Keratinocyte (primary cell): ENCODE data around the gene NDUFA7. TPM values are rescaled to one million over a fixed set of nuclear protein-coding genes. Genes with fewer than 3 reads are reported as not detected.

Experiments
- DNase-seq: peaks from one replicate; pipeline ENCODE4 v3.0.0-alpha.2; 2011; ENCODE audit warnings: low read depth, missing footprints, low spot score
- FAIRE-seq: peaks from 2 replicates; lab custom pipeline; 2011; peaks lifted over from hg19 to GRCh38; lab: Jason Lieb, UNC
- H2AFZ ChIP-seq: 2 replicates; pipeline ENCODE4 v1.6.0; 2012; ENCODE audit warnings: low read length, control low read depth, inconsistent platforms; ENCODE audit not compliant: control insufficient read depth
- H3K27ac ChIP-seq: 2 replicates; pipeline ENCODE4 v1.5.1; 2011; ENCODE audit warnings: low read length; ENCODE audit not compliant: control insufficient read depth, insufficient read depth
- H3K27me3 ChIP-seq: 3 replicates; pipeline ENCODE4 v1.6.0; 2011; ENCODE audit warnings: low read length; ENCODE audit not compliant: control insufficient read depth, insufficient read depth; ENCODE audit errors: extremely low read depth
- H3K36me3 ChIP-seq, 2 experiments: 2 replicates in 1 of 2; 3 replicates in 1 of 2; pipeline ENCODE4 v1.5.1; 2011; ENCODE audit warnings: low read length in 2 of 2, mild to moderate bottlenecking in 1 of 2; ENCODE audit not compliant: control insufficient read depth in 2 of 2, insufficient read depth in 2 of 2; ENCODE audit errors: extremely low read depth in 1 of 2
- H3K4me1 ChIP-seq: 3 replicates; pipeline ENCODE4 v1.5.1; 2011; ENCODE audit warnings: low read length; ENCODE audit not compliant: control insufficient read depth, insufficient read depth; ENCODE audit errors: extremely low read depth
- H3K4me2 ChIP-seq: 3 replicates; pipeline ENCODE4 v1.6.0; 2011; ENCODE audit warnings: low read depth, low read length; ENCODE audit not compliant: control insufficient read depth, insufficient read depth; ENCODE audit errors: extremely low read depth
- H3K4me3 ChIP-seq, 3 experiments: fragments of 200-600 bp in 1 of 3; sonication (generic) in 1 of 3; 2 replicates in 2 of 3; 3 replicates in 1 of 3; pipeline ENCODE4 v1.5.1; 2011 to 2016; ENCODE audit warnings: low read length in 3 of 3, mild to moderate bottlenecking in 3 of 3, control low read depth in 2 of 3, inconsistent platforms in 1 of 3, low read depth in 1 of 3, mixed read lengths in 1 of 3, mixed run types in 1 of 3, moderate library complexity in 1 of 3; ENCODE audit not compliant: control insufficient read depth in 2 of 3, insufficient read depth in 2 of 3; ENCODE audit errors: extremely low read depth in 1 of 3
- H3K79me2 ChIP-seq: 2 replicates; pipeline ENCODE4 v1.6.0; 2012; ENCODE audit warnings: low read length; ENCODE audit not compliant: control insufficient read depth, insufficient read depth
- H3K9ac ChIP-seq: 3 replicates; pipeline ENCODE4 v1.6.0; 2011; ENCODE audit warnings: low read length; ENCODE audit not compliant: control insufficient read depth, insufficient read depth; ENCODE audit errors: extremely low read depth
- H3K9me1 ChIP-seq: 3 replicates; pipeline ENCODE4 v1.6.0; 2011; ENCODE audit warnings: low read length; ENCODE audit not compliant: control insufficient read depth, insufficient read depth; ENCODE audit errors: extremely low read depth
- H3K9me3 ChIP-seq: 2 replicates; pipeline ENCODE4 v1.5.1; 2012; ENCODE audit warnings: low read depth, low read length; ENCODE audit not compliant: control insufficient read depth
- H4K20me1 ChIP-seq: 3 replicates; pipeline ENCODE4 v1.6.0; 2011; ENCODE audit warnings: low read length; ENCODE audit not compliant: control insufficient read depth, insufficient read depth; ENCODE audit errors: extremely low read depth
- CTCF ChIP-seq, 3 experiments: IDR thresholded peaks in 1 of 3; conservative IDR thresholded peaks in 1 of 3; optimal IDR thresholded peaks in 1 of 3; 2 replicates in 2 of 3; 3 replicates in 1 of 3; pipeline versions ENCODE3 to v1.5.1; 2011; ENCODE audit warnings: low read length in 3 of 3, mild to moderate bottlenecking in 3 of 3, moderate library complexity in 2 of 3, control low read depth in 1 of 3, inconsistent platforms in 1 of 3; ENCODE audit not compliant: insufficient read depth in 2 of 3; ENCODE audit errors: extremely low read depth in 1 of 3
- EZH2 ChIP-seq: IDR thresholded peaks from one replicate; pipeline ENCODE4 v1.6.1; 2012; ENCODE audit warnings: inconsistent platforms, mild to moderate bottlenecking, low read length, moderate library complexity
- dilution Hi-C: fragments of 300-500 bp; cut with MboI; formaldehyde crosslinking; loops from one replicate; pipeline ENCODE4 v1.7.0; 2020; ENCODE audit warnings: low sequenced_read_pairs; ENCODE audit not compliant: extremely low pct_ligation_motif_present
- polyA plus RNA-seq, 5 experiments: library from polyadenylated mRNA; depleted of rRNA in 3 of 5; stranded (reverse) in 3 of 5; stranded (forward) in 1 of 5; unstranded in 1 of 5; fragments of >200 nt; gene quantifications; 1 replicate in 1 of 5; 2 replicates in 3 of 5; 3 replicates in 1 of 5; pipeline versions ENCODE4 v1.2.1 to v1.2.3, GENCODE V29; 2011 to 2012; ENCODE audit warnings: missing spikeins in 2 of 5, low read depth in 1 of 5, low replicate concordance in 1 of 5

Gene NDUFA7
- polyA plus RNA-seq, 1 donor (not counting 4 experiments of a cell fraction or from before 2014, with no cell fraction given): 59.2 TPM

GRCh38 chr19:8338835-8339234, 17.7 kb upstream of the NDUFA7 start:
- no peaks in the 10 kb centered on the region for H3K36me3 ChIP-seq
- no peak for DNase-seq
- H3K79me2 ChIP-seq: no peaks in the 10 kb centered on the region
- H3K27me3 ChIP-seq: peaks cover 17% of the 10 kb centered on the region
- no peaks in the 10 kb centered on the region for H3K9me3 ChIP-seq
- no peak overlapping the region for H3K27ac ChIP-seq
- dilution Hi-C loops: no loop called here
- TF ChIP-seq EZH2 (no peak), CTCF (optimal IDR thresholded peaks at IDR 0.05 in 1 of 3, IDR thresholded peaks at IDR 0.05 in 1 of 3, conservative IDR thresholded peaks at IDR 0.05 in 1 of 3; ENCODE audit: extremely low read depth in 1 of 3, insufficient read depth in 2 of 3, low read length in 3 of 3) (no peak)
- no peaks in the 10 kb centered on the region for H3K9me1 ChIP-seq
- H3K4me3 ChIP-seq: no peak overlapping the region
- H3K4me1 ChIP-seq: peaks cover 4% of the 10 kb centered on the region
- no peaks in the 10 kb centered on the region for H4K20me1 ChIP-seq
- no peak overlapping the region for H3K4me2 ChIP-seq
- no peak overlapping the region for H2AFZ ChIP-seq
- no peak overlapping the region for H3K9ac ChIP-seq
- FAIRE-seq: no peak

GRCh38 chr19:8337728-8338127, 16.6 kb upstream of the NDUFA7 start:
- Histone ChIP-seq H2AFZ (no peak overlapping the region), H3K4me2 (no peak overlapping the region), H3K9me3 (no peaks in the 10 kb centered on the region), H3K36me3 (no peaks in the 10 kb centered on the region), H3K27ac (no peak overlapping the region), H3K27me3 (peaks cover 24% of the 10 kb centered on the region), H3K9me1 (no peaks in the 10 kb centered on the region), H3K79me2 (no peaks in the 10 kb centered on the region), H3K4me1 (peaks cover 4% of the 10 kb centered on the region), H4K20me1 (no peaks in the 10 kb centered on the region), H3K4me3 (no peak overlapping the region), H3K9ac (no peak overlapping the region)
- dilution Hi-C loops: no loop called here
- FAIRE-seq (no peak), DNase-seq (no peak)
- TF ChIP-seq CTCF (optimal IDR thresholded peaks at IDR 0.05 in 1 of 3, IDR thresholded peaks at IDR 0.05 in 1 of 3, conservative IDR thresholded peaks at IDR 0.05 in 1 of 3; ENCODE audit: extremely low read depth in 1 of 3, insufficient read depth in 2 of 3, low read length in 3 of 3) (no peak), EZH2 (no peak)
